K562 (cell line): ENCODE measurements around the gene UPP1. TPM values are rescaled to one million over a fixed set of nuclear protein-coding genes. Genes with fewer than 3 reads are reported as not detected.

Source experiments
- CCAR2 ChIP-seq: fragments of 200-400 bp; formaldehyde crosslinking; IDR thresholded peaks from 2 replicates; pipeline ENCODE4 v1.6.1; 2017; ENCODE audit warnings: mild to moderate bottlenecking, low read depth, low read length
- DDX20 ChIP-seq: fragments of 450-650 bp; IDR thresholded peaks from 2 replicates; pipeline ENCODE4 v1.6.1; 2016; ENCODE audit warnings: missing genetic modification characterization, low read depth, mild to moderate bottlenecking, missing compliant biosample characterization, moderate library complexity
- DIDO1 ChIP-seq: fragments of 450-650 bp; IDR thresholded peaks from 2 replicates; pipeline ENCODE4 v1.6.1; 2016; ENCODE audit warnings: low read depth, missing biosample characterization, missing genetic modification characterization
- HDAC1 ChIP-seq, 2 experiments: fragments of 450-650 bp; IDR thresholded peaks; 2 replicates each; pipeline ENCODE4 v1.6.1; 2016 to 2017; ENCODE audit warnings: inconsistent platforms in 1 of 2, mild to moderate bottlenecking in 1 of 2, moderate library complexity in 1 of 2
- NFE2 ChIP-seq: IDR thresholded peaks from 2 replicates; pipeline ENCODE4 v1.6.1; 2014; ENCODE audit warnings: antibody characterized with exemption, low read depth
- NFIC ChIP-seq: fragments of 450-650 bp; IDR thresholded peaks from 2 replicates; pipeline ENCODE4 v1.6.1; 2017; ENCODE audit warnings: mild to moderate bottlenecking, inconsistent platforms
- RB1 ChIP-seq: fragments of 450-650 bp; IDR thresholded peaks from 2 replicates; pipeline ENCODE4 v1.6.1; 2017; ENCODE audit warnings: low read depth, mild to moderate bottlenecking
- RUNX1 ChIP-seq: sonication (generic); IDR thresholded peaks from 2 replicates; pipeline ENCODE4 v1.6.1; 2016; ENCODE audit warnings: antibody characterized with exemption, low read depth
- SMARCC2 ChIP-seq: fragments of 450-650 bp; IDR thresholded peaks from 2 replicates; pipeline ENCODE4 v1.6.1; 2017; ENCODE audit warnings: antibody characterized with exemption, moderate library complexity, mild to moderate bottlenecking, low read depth
- STAT5B ChIP-seq: fragments of 250-450 bp; sonication (Bioruptor Pico); IDR thresholded peaks from 2 replicates; pipeline ENCODE4 v1.8.0; 2021; ENCODE audit warnings: mild to moderate bottlenecking, inconsistent platforms
- TRIM24 ChIP-seq, 2 experiments: fragments of 450-650 bp; IDR thresholded peaks; 2 replicates each; pipeline ENCODE4 v1.6.1; 2016
- WHSC1 ChIP-seq: IDR thresholded peaks from one replicate; pipeline ENCODE4 v1.6.1; 2012; ENCODE audit warnings: low read length, control low read depth, inconsistent platforms
- ZNF165 ChIP-seq: fragments of 250-450 bp; sonication (Bioruptor Pico); IDR thresholded peaks from 2 replicates; pipeline ENCODE4 v1.4.0; 2020; ENCODE audit warnings: borderline replicate concordance
- ZNF175 ChIP-seq: fragments of 200-800 bp; sonication (Bioruptor generic); IDR thresholded peaks from 2 replicates; pipeline ENCODE4 v1.6.1; 2016; ENCODE audit warnings: low read depth, mild to moderate bottlenecking, missing genetic modification characterization, missing compliant biosample characterization
- ZNF324 ChIP-seq: fragments of 250-450 bp; sonication (Bioruptor Pico); IDR thresholded peaks from 2 replicates; pipeline ENCODE4 v1.4.0; 2020; ENCODE audit warnings: mild to moderate bottlenecking
- ZSCAN32 ChIP-seq: fragments of 450-650 bp; formaldehyde crosslinking; IDR thresholded peaks from 2 replicates; pipeline ENCODE4 v1.4.0; 2020; ENCODE audit warnings: mild to moderate bottlenecking, moderate library complexity
- polyA plus RNA-seq, 8 experiments: library from polyadenylated mRNA; depleted of rRNA in 4 of 8; stranded (reverse) in 5 of 8; unstranded in 3 of 8; fragments of >200 nt; fragmentation: Nextera tagmentation in 2 of 8; fragmentation: Illumina TruSeq in 1 of 8; extraction: Ambion mirVana in 2 of 8; extraction: Trizol in 1 of 8; gene quantifications; 2 replicates each; pipeline versions ENCODE4 v1.2.1 to v1.2.3, GENCODE V29; 2011 to 2014; ENCODE audit warnings: inconsistent platforms in 1 of 8, missing spikeins in 1 of 8
- total RNA-seq, 7 experiments: library from RNA; depleted of rRNA in 6 of 7; stranded (reverse); fragments of >200 nt in 6 of 7; fragmentation: Illumina TruSeq in 2 of 7; extraction: Trizol in 2 of 7; gene quantifications; 2 replicates each; pipeline versions ENCODE4 v1.2.1 to v1.2.3, GENCODE V29; 2011 to 2021; ENCODE audit warnings: low replicate concordance in 1 of 7
- TF ChIP-seq, protein P1 (sequence below): fragments of 150-350 bp; conservative IDR thresholded peaks from 2 replicates; pipeline ENCODE4 v1.6.1; 2014; ENCODE audit warnings: low read length
- TF ChIP-seq, protein P2 (sequence below): fragments of 200-400 bp; formaldehyde crosslinking; IDR thresholded peaks from 2 replicates; pipeline ENCODE4 v1.6.1; 2017; ENCODE audit warnings: mild to moderate bottlenecking, low read depth, low read length, moderate library complexity
- TF ChIP-seq, protein P3 (sequence below), 2 experiments: fragments of 200-800 bp in 1 of 2; sonication (Bioruptor generic) in 1 of 2; sonication (generic) in 1 of 2; formaldehyde crosslinking in 1 of 2; IDR thresholded peaks in 1 of 2; conservative IDR thresholded peaks in 1 of 2; 2 replicates each; pipeline versions ENCODE4 v1.5.0 to v1.6.1; 2016 to 2020; ENCODE audit warnings: missing compliant biosample characterization in 1 of 2, missing genetic modification characterization in 1 of 2, missing genetic modification reagents in 1 of 2
- TF ChIP-seq, protein P4 (sequence below): sonication (generic); formaldehyde crosslinking; IDR thresholded peaks from 2 replicates; pipeline ENCODE4 v1.8.1; 2023; ENCODE audit warnings: mild to moderate bottlenecking, missing genetic modification reagents

The UPP1 gene
- total and polyA plus RNA-seq, 9 of the 15 experiments (the other 6 are each of a cell fraction or from before 2014, with no cell fraction given) = 0.38 to 2.4 (median 0.61) TPM

GRCh38 chr7:48084727-48085432 lies 4.2 kb upstream of the UPP1 start (continued):
- TF ChIP-seq, protein P1, sequence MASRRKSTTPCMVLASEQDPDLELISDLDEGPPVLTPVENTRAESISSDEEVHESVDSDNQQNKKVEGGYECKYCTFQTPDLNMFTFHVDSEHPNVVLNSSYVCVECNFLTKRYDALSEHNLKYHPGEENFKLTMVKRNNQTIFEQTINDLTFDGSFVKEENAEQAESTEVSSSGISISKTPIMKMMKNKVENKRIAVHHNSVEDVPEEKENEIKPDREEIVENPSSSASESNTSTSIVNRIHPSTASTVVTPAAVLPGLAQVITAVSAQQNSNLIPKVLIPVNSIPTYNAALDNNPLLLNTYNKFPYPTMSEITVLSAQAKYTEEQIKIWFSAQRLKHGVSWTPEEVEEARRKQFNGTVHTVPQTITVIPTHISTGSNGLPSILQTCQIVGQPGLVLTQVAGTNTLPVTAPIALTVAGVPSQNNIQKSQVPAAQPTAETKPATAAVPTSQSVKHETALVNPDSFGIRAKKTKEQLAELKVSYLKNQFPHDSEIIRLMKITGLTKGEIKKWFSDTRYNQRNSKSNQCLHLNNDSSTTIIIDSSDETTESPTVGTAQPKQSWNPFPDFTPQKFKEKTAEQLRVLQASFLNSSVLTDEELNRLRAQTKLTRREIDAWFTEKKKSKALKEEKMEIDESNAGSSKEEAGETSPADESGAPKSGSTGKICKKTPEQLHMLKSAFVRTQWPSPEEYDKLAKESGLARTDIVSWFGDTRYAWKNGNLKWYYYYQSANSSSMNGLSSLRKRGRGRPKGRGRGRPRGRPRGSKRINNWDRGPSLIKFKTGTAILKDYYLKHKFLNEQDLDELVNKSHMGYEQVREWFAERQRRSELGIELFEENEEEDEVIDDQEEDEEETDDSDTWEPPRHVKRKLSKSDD = no peak
- TF ChIP-seq HDAC1 (IDR thresholded peaks at IDR 0.05) (peak in 1 of 2 experiments; percentile 97; a peak in 2 of 4 replicates), RUNX1 (peak; percentile 76; the same call in 1 of the 2 replicates), ZNF175 (CRISPR knock-in tag) (no peak), NFIC (peak; percentile 58), TRIM24 (IDR thresholded peaks at IDR 0.05) (peak; percentile 26 to 72; a peak in 2 of 4 replicates), ZSCAN32 (no peak), RB1 (peak; percentile 43; the same call in 1 of the 2 replicates), WHSC1 (no peak), SMARCC2 (peak; percentile 85), ZNF324 (no peak), STAT5B (CRISPR knock-in tag) (no peak), DDX20 (no peak), CCAR2 (no peak), ZNF165 (CRISPR knock-in tag) (no peak), DIDO1 (tag) (no peak), NFE2 (peak; percentile 85)
- TF ChIP-seq, protein P2, sequence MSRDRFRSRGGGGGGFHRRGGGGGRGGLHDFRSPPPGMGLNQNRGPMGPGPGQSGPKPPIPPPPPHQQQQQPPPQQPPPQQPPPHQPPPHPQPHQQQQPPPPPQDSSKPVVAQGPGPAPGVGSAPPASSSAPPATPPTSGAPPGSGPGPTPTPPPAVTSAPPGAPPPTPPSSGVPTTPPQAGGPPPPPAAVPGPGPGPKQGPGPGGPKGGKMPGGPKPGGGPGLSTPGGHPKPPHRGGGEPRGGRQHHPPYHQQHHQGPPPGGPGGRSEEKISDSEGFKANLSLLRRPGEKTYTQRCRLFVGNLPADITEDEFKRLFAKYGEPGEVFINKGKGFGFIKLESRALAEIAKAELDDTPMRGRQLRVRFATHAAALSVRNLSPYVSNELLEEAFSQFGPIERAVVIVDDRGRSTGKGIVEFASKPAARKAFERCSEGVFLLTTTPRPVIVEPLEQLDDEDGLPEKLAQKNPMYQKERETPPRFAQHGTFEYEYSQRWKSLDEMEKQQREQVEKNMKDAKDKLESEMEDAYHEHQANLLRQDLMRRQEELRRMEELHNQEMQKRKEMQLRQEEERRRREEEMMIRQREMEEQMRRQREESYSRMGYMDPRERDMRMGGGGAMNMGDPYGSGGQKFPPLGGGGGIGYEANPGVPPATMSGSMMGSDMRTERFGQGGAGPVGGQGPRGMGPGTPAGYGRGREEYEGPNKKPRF = no peak
- TF ChIP-seq, protein P3, sequence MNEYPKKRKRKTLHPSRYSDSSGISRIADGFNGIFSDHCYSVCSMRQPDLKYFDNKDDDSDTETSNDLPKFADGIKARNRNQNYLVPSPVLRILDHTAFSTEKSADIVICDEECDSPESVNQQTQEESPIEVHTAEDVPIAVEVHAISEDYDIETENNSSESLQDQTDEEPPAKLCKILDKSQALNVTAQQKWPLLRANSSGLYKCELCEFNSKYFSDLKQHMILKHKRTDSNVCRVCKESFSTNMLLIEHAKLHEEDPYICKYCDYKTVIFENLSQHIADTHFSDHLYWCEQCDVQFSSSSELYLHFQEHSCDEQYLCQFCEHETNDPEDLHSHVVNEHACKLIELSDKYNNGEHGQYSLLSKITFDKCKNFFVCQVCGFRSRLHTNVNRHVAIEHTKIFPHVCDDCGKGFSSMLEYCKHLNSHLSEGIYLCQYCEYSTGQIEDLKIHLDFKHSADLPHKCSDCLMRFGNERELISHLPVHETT (CRISPR knock-in tag; conservative IDR thresholded peaks at IDR 0.05 in 1 of 2, IDR thresholded peaks at IDR 0.05 in 1 of 2) = no peak
- TF ChIP-seq, protein P4, sequence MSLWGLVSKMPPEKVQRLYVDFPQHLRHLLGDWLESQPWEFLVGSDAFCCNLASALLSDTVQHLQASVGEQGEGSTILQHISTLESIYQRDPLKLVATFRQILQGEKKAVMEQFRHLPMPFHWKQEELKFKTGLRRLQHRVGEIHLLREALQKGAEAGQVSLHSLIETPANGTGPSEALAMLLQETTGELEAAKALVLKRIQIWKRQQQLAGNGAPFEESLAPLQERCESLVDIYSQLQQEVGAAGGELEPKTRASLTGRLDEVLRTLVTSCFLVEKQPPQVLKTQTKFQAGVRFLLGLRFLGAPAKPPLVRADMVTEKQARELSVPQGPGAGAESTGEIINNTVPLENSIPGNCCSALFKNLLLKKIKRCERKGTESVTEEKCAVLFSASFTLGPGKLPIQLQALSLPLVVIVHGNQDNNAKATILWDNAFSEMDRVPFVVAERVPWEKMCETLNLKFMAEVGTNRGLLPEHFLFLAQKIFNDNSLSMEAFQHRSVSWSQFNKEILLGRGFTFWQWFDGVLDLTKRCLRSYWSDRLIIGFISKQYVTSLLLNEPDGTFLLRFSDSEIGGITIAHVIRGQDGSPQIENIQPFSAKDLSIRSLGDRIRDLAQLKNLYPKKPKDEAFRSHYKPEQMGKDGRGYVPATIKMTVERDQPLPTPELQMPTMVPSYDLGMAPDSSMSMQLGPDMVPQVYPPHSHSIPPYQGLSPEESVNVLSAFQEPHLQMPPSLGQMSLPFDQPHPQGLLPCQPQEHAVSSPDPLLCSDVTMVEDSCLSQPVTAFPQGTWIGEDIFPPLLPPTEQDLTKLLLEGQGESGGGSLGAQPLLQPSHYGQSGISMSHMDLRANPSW (CRISPR knock-in tag) = no peak
